Dendritic cell treated with granulocyte-macrophage colony-stimulating factor and Interleukin-4, amounts not matched to agents 40 ng/mL and 50 ng/mL, for 4 days (primary cell): ENCODE results near the gene C10orf95.

Experiments used
- H3K27ac Mint-ChIP-seq: one replicate; pipeline ENCODE4 v1.8.0; 2022; ENCODE audit warnings: mild to moderate bottlenecking, mixed read lengths
- H3K27me3 Mint-ChIP-seq: one replicate; pipeline ENCODE4 v1.8.0; 2022; ENCODE audit warnings: mild to moderate bottlenecking, mixed read lengths
- H3K36me3 Mint-ChIP-seq: one replicate; pipeline ENCODE4 v1.8.0; 2022; ENCODE audit warnings: low read depth, mixed read lengths
- H3K4me1 Mint-ChIP-seq: one replicate; pipeline ENCODE4 v1.8.0; 2022; ENCODE audit warnings: low read depth, mixed read lengths
- H3K4me3 Mint-ChIP-seq: one replicate; pipeline ENCODE4 v1.8.0; 2022; ENCODE audit warnings: mild to moderate bottlenecking, moderate library complexity, mixed read lengths
- H3K9me3 Mint-ChIP-seq: one replicate; pipeline ENCODE4 v1.8.0; 2022; ENCODE audit warnings: mixed read lengths
- intact Hi-C: fragments of 100-400 bp; cut with micrococcal nuclease; formaldehyde crosslinking; loops from one replicate; pipeline ENCODE4 v1.15.0; 2022

C10orf95 gene

DNA sequence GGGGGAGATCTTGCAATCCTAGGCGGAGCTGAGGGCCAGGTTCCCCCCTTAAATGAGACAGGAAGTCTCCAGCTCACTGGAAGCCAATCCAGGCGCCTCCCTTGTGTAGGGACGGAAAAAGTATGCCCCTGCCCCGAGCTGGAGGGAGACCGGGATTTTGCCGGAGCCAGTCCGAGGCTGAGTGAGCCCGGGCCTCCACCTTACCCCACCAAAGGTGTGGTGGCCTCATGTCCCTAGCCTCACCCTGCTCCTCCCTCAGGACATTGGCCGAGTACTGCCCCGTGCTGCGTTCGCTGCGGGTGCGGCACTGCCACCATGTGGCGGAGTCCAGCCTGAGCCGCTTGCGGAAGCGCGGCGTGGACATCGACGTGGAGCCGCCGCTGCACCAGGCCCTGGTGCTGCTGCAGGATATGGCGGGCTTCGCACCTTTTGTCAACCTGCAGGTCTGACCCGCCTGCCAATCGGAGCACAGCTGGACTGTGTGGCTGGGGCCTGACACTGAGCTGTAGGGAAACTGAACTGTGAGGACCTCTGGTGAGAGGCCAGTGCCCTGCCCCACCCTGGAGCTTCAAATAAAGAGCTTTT, 28.7 kb downstream of the C10orf95 start:
- Mint-ChIP-seq H3K27ac (peak overlapping the region; percentile 93), H3K4me3 (peak overlapping the region; percentile 85), H3K27me3 (peaks cover 21% of the 10 kb centered on the region), H3K36me3 (peaks cover 65% of the 10 kb centered on the region), H3K4me1 (peaks cover 59% of the 10 kb centered on the region), H3K9me3 (no peaks in the 10 kb centered on the region)
- intact Hi-C loops = loop anchor here (1.0 kb wide), 1 partner anchor 57 kb away; no protein-coding TSS in a partner anchor

GRCh38 chr10:102421757-102422512, 29.4 kb downstream of the C10orf95 start:
- H3K27me3 Mint-ChIP-seq = peaks cover 28% of the 10 kb centered on the region
- peaks cover 60% of the 10 kb centered on the region for H3K4me1 Mint-ChIP-seq
- intact Hi-C loops = loop anchor here (1.0 kb wide), 2 partner anchors 27 to 57 kb away; partner anchors contain the start of gene NFKB2
- peaks cover 58% of the 10 kb centered on the region for H3K36me3 Mint-ChIP-seq
- H3K4me3 Mint-ChIP-seq = peak overlapping the region; percentile 85
- peak overlapping the region; percentile 93 for H3K27ac Mint-ChIP-seq
- H3K9me3 Mint-ChIP-seq = no peaks in the 10 kb centered on the region

GRCh38 chr10:102421507-102421756, 29.9 kb downstream of the C10orf95 start:
- Mint-ChIP-seq H3K4me3 (peak overlapping the region; percentile 85), H3K9me3 (no peaks in the 10 kb centered on the region), H3K27ac (peak overlapping the region; percentile 93), H3K36me3 (peaks cover 53% of the 10 kb centered on the region), H3K27me3 (peaks cover 32% of the 10 kb centered on the region), H3K4me1 (peaks cover 63% of the 10 kb centered on the region)
- intact Hi-C loops = loop anchor here (1.0 kb wide), 1 partner anchor 26 kb away; the partner anchor contains the start of gene NFKB2

- peak within 1 kb of the TSS; percentile 93 for H3K27ac Mint-ChIP-seq
- peaks cover 64% of the 10 kb centered on the region for H3K4me1 Mint-ChIP-seq
- intact Hi-C loops = loop anchor here (1.0 kb wide), 1 partner anchor 26 kb away; the partner anchor contains the start of gene NFKB2
- H3K9me3 Mint-ChIP-seq = no peaks in the 10 kb centered on the region
- peaks cover 37% of the 10 kb centered on the region for H3K27me3 Mint-ChIP-seq
- H3K4me3 Mint-ChIP-seq = peak within 1 kb of the TSS; percentile 85
- peaks cover 48% of the 10 kb centered on the region for H3K36me3 Mint-ChIP-seq
These were observed 30.4 kb downstream of the C10orf95 start, which contains the start of gene FBXL15 for GRCh38 chr10:102420714-102421506. Gene FBXL15 (plus strand): TSS chr10:102420836. CDS start chr10:102421130, 294 bp downstream.

- Mint-ChIP-seq H3K27me3 (peaks cover 42% of the 10 kb centered on the region), H3K36me3 (peaks cover 41% of the 10 kb centered on the region), H3K4me3 (peak overlapping the region; percentile 85), H3K4me1 (peaks cover 68% of the 10 kb centered on the region), H3K9me3 (no peaks in the 10 kb centered on the region), H3K27ac (peak overlapping the region; percentile 93)
- intact Hi-C loops = no loop called here
These were observed 31.1 kb downstream of the C10orf95 start for GRCh38 chr10:102420181-102420713.

GRCh38 chr10:102419269-102420180, 31.8 kb downstream of the C10orf95 start:
- no peaks in the 10 kb centered on the region for H3K9me3 Mint-ChIP-seq
- peaks cover 46% of the 10 kb centered on the region for H3K27me3 Mint-ChIP-seq
- H3K4me3 Mint-ChIP-seq = peak overlapping the region; percentile 85
- peaks cover 75% of the 10 kb centered on the region for H3K4me1 Mint-ChIP-seq
- intact Hi-C loops = no loop called here
- H3K27ac Mint-ChIP-seq = no peak overlapping the region
- peaks cover 34% of the 10 kb centered on the region for H3K36me3 Mint-ChIP-seq

DNA sequence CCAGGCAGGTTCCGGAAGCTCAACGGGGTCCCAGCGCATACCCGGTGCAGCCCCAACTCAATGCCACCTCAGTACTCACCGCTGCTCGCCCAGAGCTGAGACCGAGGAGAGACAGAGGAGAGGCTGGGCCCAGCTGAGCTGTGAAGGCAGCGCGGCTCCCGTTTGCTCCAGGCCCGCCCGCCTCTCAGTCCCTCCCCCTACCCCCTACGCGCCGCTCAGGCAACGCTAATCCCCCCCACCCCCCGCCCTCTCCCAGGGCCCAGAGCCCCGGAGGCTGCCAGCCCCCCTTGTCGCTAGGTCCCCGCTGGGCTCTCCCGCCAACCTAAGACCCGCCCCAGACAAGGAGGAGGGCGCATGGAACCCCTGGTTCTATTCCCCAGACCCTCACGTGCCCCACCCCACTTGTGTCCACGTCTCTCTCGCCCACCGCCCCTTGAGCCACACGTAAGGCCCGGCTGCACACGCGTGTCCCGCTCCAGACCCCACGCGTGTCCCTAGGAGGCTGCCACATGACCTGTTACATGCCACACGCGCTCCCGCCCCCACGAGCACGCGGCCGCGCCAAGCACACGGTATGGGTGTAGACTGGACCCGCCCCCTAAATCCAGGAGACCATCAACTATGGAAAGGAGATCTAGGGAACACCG, 32.6 kb downstream of the C10orf95 start, which contains the start of gene PSD:
Gene PSD, minus strand, starts transcription at position 164 of the 647 bp plus-strand sequence. CDS start 1,747 bp downstream, outside the sequence.
- H3K9me3 Mint-ChIP-seq = no peaks in the 10 kb centered on the region
- peaks cover 54% of the 10 kb centered on the region for H3K27me3 Mint-ChIP-seq
- H3K36me3 Mint-ChIP-seq = peaks cover 26% of the 10 kb centered on the region
- H3K4me1 Mint-ChIP-seq = peaks cover 77% of the 10 kb centered on the region
- intact Hi-C loops = no loop called here
- no peak within 1 kb of the TSS for H3K27ac Mint-ChIP-seq
- H3K4me3 Mint-ChIP-seq = peak within 1 kb of the TSS; percentile 85

DNA sequence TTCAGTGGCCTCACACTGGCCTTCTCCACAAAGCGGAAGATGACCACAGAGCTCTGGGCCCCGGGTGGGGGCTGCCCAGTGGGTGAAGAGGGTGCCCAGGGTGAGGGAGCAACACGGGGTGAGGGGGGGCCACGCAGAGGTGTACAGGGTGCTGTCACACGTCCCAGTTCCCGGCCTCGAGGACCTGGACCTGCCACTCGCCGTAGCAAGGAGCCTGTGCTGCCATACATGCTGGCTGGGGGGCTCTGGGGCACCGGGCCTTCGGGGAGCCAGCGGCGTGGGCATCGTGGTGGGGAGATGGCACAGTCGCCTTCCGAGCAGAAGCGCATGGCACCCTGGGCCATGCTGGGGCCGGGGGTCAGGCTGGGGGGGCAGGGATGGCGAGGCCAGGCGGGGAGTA, 34.6 kb downstream of the C10orf95 start:
- Mint-ChIP-seq H3K4me1 (peaks cover 62% of the 10 kb centered on the region), H3K27me3 (peaks cover 74% of the 10 kb centered on the region), H3K36me3 (peaks cover 11% of the 10 kb centered on the region), H3K27ac (no peak overlapping the region), H3K9me3 (no peaks in the 10 kb centered on the region), H3K4me3 (no peak overlapping the region)
- intact Hi-C loops = no loop called here

DNA sequence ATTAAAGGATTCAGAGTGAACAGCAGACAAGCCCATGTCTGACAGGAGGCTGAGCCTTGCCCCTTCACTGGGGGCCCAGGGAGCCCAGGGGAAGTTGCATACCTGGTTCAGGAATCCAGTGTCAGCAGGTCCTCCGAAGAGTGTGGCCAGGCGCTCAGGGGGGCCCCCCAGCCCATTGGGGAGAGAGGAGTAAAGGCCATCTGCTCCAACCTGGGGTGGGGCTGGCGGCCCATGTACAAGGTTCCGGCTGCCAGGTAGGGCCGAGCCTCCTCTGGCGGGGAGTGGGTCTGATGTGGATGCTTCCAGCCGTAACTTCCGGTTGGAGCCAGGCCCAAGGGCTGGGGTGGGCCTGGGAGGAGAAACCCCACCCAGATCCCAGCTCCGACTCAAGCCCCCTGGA, 35.1 kb downstream of the C10orf95 start:
- Mint-ChIP-seq H3K4me3 (no peak overlapping the region), H3K36me3 (peaks cover 7% of the 10 kb centered on the region), H3K9me3 (no peaks in the 10 kb centered on the region), H3K4me1 (peaks cover 63% of the 10 kb centered on the region), H3K27ac (no peak overlapping the region), H3K27me3 (peaks cover 78% of the 10 kb centered on the region)
- intact Hi-C loops = no loop called here

- Mint-ChIP-seq H3K36me3 (no peaks in the 10 kb centered on the region), H3K27ac (peak overlapping the region; percentile 28), H3K4me1 (peaks cover 68% of the 10 kb centered on the region), H3K27me3 (peaks cover 91% of the 10 kb centered on the region), H3K9me3 (no peaks in the 10 kb centered on the region), H3K4me3 (no peak overlapping the region)
- intact Hi-C loops = no loop called here
These were observed 36.6 kb downstream of the C10orf95 start for GRCh38 chr10:102414749-102415148.

DNA sequence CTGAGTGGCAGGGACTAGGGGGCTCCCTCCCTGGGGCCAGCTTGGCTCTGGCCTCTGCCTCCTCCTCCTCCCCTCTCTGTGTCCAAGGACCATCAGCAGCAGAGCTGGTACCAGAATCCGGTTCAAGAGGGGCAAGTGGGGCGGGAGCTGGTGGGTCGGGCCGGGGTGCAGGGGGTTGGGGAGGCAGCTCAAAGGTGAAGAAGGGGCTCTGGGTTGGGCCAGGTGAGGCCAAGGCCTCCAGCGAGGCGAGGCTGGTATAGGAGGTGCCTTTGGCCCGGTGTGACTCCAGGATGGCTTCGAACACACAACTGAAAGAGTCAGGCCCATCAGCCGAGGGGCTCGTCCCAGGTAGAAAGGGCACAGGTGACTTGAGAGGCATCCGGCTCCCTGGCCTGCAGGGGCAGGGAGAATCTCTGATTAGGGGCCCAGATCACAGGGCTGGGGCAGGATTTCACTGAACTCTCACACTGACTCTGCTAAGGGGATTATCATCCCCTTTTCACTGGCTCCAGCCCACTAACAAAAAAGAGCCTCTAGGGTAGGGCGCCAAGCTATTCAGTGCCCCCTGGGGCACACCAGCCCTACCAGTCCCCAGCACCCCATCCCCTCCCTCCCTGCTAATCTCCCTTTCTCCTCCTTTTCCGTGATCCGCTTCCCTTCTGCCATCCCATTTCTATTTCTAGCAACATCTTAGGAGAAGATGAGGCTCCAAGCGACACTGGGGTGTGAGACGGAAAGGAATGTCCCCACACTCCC, 37.4 kb downstream of the C10orf95 start:
- Mint-ChIP-seq H3K4me3 (no peak overlapping the region), H3K9me3 (no peaks in the 10 kb centered on the region), H3K27ac (peak overlapping the region; percentile 28), H3K4me1 (peaks cover 67% of the 10 kb centered on the region), H3K36me3 (no peaks in the 10 kb centered on the region), H3K27me3 (peaks cover 91% of the 10 kb centered on the region)
- intact Hi-C loops = no loop called here

GRCh38 chr10:102413053-102413705, 38.2 kb downstream of the C10orf95 start:
- no peak overlapping the region for H3K27ac Mint-ChIP-seq
- no peak overlapping the region for H3K4me3 Mint-ChIP-seq
- peaks cover 90% of the 10 kb centered on the region for H3K27me3 Mint-ChIP-seq
- intact Hi-C loops = no loop called here
- peaks cover 66% of the 10 kb centered on the region for H3K4me1 Mint-ChIP-seq
- H3K9me3 Mint-ChIP-seq = no peaks in the 10 kb centered on the region
- no peaks in the 10 kb centered on the region for H3K36me3 Mint-ChIP-seq
